ENCODE data around the gene NMT2. TPM values are rescaled to one million over a fixed set of nuclear protein-coding genes. Genes with fewer than 3 reads are reported as not detected.
"Not testable (repeated sequence)": the region's sequence is repeated elsewhere in the genome, so short reads cannot be mapped to it uniquely, and the experiment has no call there.

The NMT2 gene
- total RNA-seq (17.8 TPM), polyA plus RNA-seq (ENCODE audit: insufficient read depth in 1 of 8, insufficient read length in 8 of 8, low replicate concordance in 1 of 8) (10 to 100 TPM; 15.2 to 21.3 (median 16.3) TPM)
- long read RNA-seq, donor 1, partial matches to known transcripts = 0 of 1 reads
- long read RNA-seq, donor 1, other reads (novel, unspliced or antisense) = 0 of 1 reads
- long read RNA-seq, donor 2 = 0 reads
- long read RNA-seq, donor 3, partial matches to known transcripts = 0 of 3 reads
- long read RNA-seq, donor 3, other reads (novel, unspliced or antisense) = 0 of 3 reads
- long read RNA-seq, donor 4 = 0 reads
- long read RNA-seq, donor 5, partial matches to known transcripts = 0 of 2 reads
- long read RNA-seq, donor 5, other reads (novel, unspliced or antisense) = 0 of 2 reads
- long read RNA-seq, donor 6, partial matches to known transcripts = 0 of 5 reads
- long read RNA-seq, donor 6, other reads (novel, unspliced or antisense) = 0 of 5 reads
- long read RNA-seq, donor 7, partial matches to known transcripts = 0 of 2 reads
- long read RNA-seq, donor 7, other reads (novel, unspliced or antisense) = 0 of 2 reads
- long read RNA-seq, donor 8, partial matches to known transcripts = 0 of 3 reads
- long read RNA-seq, donor 8, other reads (novel, unspliced or antisense) = 0 of 3 reads
- long read RNA-seq, donor 9, partial matches to known transcripts = 0 of 2 reads
- long read RNA-seq, donor 9, other reads (novel, unspliced or antisense) = 0 of 2 reads
- long read RNA-seq, donor 10, partial matches to known transcripts = 0 of 3 reads
- long read RNA-seq, donor 10, other reads (novel, unspliced or antisense) = 0 of 3 reads
- long read RNA-seq, donor 11, partial matches to known transcripts = 0 of 2 reads
- long read RNA-seq, donor 11, other reads (novel, unspliced or antisense) = 0 of 2 reads

- peak; percentile 94 for DNase-seq
- Histone ChIP-seq H3K9me3 (replicated peaks; ENCODE audit: control insufficient read depth, low read depth, low read length) (no peaks in the 10 kb centered on the region), H3K36me3 (ENCODE audit: control insufficient read depth, insufficient read depth, low read length) (no peaks in the 10 kb centered on the region), H3K4me3 (ENCODE audit: low read length) (peak within 1 kb of the TSS; percentile 78), H3K27ac (ENCODE audit: low read length) (peak within 1 kb of the TSS; percentile 81), H3K4me1 (ENCODE audit: control insufficient read depth, insufficient read depth, low read length) (peaks cover 24% of the 10 kb centered on the region), H3K27me3 (ENCODE audit: control insufficient read depth, insufficient read depth, low read length) (no peaks in the 10 kb centered on the region)
- WGBS (ENCODE audit: insufficient coverage) = under 1% methylated on average over 34 of the region's 70 CpGs
Measured at GRCh38 chr10:15168291-15168785, at the start of gene NMT2. TSS of gene NMT2 (minus strand) at chr10:15168693. CDS start at chr10:15168612, 81 bp downstream.

- H3K27me3 ChIP-seq (ENCODE audit: control insufficient read depth, insufficient read depth, low read length) = no peaks in the 10 kb centered on the region
- WGBS (ENCODE audit: insufficient coverage) = no CpG with 5 or more reads among the region's 6 CpGs
- H3K36me3 ChIP-seq (ENCODE audit: control insufficient read depth, insufficient read depth, low read length) = peaks cover 23% of the 10 kb centered on the region
- no peak overlapping the region for H3K27ac ChIP-seq (ENCODE audit: low read length)
- no peak for DNase-seq
- H3K4me1 ChIP-seq (ENCODE audit: control insufficient read depth, insufficient read depth, low read length) = peaks cover 8% of the 10 kb centered on the region
- H3K9me3 ChIP-seq (replicated peaks; ENCODE audit: control insufficient read depth, low read depth, low read length) = no peaks in the 10 kb centered on the region
- no peak overlapping the region for H3K4me3 ChIP-seq (ENCODE audit: low read length)
Measured at GRCh38 chr10:15216700-15217099, 48.2 kb upstream of the NMT2 start.

- Histone ChIP-seq H3K4me1 (ENCODE audit: control insufficient read depth, insufficient read depth, low read length) (peaks cover 3% of the 10 kb centered on the region), H3K27me3 (ENCODE audit: control insufficient read depth, insufficient read depth, low read length) (no peaks in the 10 kb centered on the region), H3K4me3 (ENCODE audit: low read length) (no peak overlapping the region), H3K36me3 (ENCODE audit: control insufficient read depth, insufficient read depth, low read length) (peaks cover 26% of the 10 kb centered on the region), H3K27ac (ENCODE audit: low read length) (no peak overlapping the region), H3K9me3 (replicated peaks; ENCODE audit: control insufficient read depth, low read depth, low read length) (no peaks in the 10 kb centered on the region)
- 85% methylated on average over 10 of the region's 17 CpGs for WGBS (ENCODE audit: insufficient coverage)
- no peak for DNase-seq
Measured at GRCh38 chr10:15214237-15214636, 45.7 kb upstream of the NMT2 start.

GRCh38 chr10:15213461-15213861 is 45.0 kb upstream of the NMT2 start:
- Histone ChIP-seq H3K4me3 (ENCODE audit: low read length) (no peak overlapping the region), H3K27me3 (ENCODE audit: control insufficient read depth, insufficient read depth, low read length) (no peaks in the 10 kb centered on the region), H3K36me3 (ENCODE audit: control insufficient read depth, insufficient read depth, low read length) (peaks cover 26% of the 10 kb centered on the region), H3K27ac (ENCODE audit: low read length) (no peak overlapping the region), H3K4me1 (ENCODE audit: control insufficient read depth, insufficient read depth, low read length) (peaks cover 3% of the 10 kb centered on the region), H3K9me3 (replicated peaks; ENCODE audit: control insufficient read depth, low read depth, low read length) (no peaks in the 10 kb centered on the region)
- no peak for DNase-seq
- WGBS (ENCODE audit: insufficient coverage) = 93% methylated on average over 14 of the region's 18 CpGs

DNA sequence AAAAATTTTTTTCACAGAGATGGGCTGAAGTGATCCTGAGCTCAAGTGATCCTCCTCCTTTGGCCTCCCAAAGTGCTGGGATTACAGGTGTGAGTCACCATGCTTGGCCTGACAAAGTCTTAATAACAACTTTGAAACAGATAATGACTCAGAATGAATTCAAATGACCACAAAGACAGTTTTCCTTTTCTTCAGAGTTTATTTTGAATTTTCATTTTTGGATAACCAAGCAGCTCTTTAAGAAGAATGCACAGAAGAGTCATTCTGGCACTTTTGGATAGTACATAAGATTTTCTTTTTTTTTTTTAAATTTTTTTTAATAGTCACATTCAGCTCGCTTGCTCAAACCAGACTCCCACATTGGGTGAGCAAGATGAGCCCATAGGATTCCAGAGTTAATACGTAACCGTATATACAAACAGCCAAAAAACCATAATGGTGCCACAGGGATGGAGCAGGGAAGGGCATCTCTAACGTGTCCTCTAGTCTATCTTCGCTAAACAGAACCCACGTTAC is 43.0 kb upstream of the NMT2 start:
- DNase-seq = no peak
- H3K4me3 ChIP-seq (ENCODE audit: low read length) = no peak overlapping the region
- no peaks in the 10 kb centered on the region for H3K27me3 ChIP-seq (ENCODE audit: control insufficient read depth, insufficient read depth, low read length)
- 100% methylated on average over 2 of the region's 6 CpGs for whole genome bisulfite sequencing (ENCODE audit: insufficient coverage)
- no peak overlapping the region for H3K27ac ChIP-seq (ENCODE audit: low read length)
- peaks cover 29% of the 10 kb centered on the region for H3K36me3 ChIP-seq (ENCODE audit: control insufficient read depth, insufficient read depth, low read length)
- H3K4me1 ChIP-seq (ENCODE audit: control insufficient read depth, insufficient read depth, low read length) = peaks cover 3% of the 10 kb centered on the region
- no peaks in the 10 kb centered on the region for H3K9me3 ChIP-seq (replicated peaks; ENCODE audit: control insufficient read depth, low read depth, low read length)

DNA sequence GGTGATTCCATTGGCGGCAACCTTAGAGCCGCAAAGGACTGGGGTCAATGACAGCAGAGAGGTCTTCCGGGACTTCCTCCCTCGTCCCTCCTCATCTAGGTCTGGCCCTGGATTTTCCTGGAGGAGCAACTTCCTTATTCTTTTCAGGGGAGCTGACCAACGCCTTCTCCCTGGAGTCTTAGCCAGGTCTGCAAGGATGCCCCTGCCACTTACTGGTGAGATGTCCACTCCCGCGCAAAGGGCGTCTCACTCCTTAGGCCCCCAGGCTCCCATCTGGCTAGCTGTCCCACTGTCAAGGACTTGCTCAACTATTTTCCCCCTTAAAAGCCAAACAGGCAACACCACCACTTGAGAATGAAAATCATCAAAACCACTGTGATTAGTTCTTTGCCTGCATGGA is 42.0 kb upstream of the NMT2 start:
- no peaks in the 10 kb centered on the region for H3K27me3 ChIP-seq (ENCODE audit: control insufficient read depth, insufficient read depth, low read length)
- H3K4me1 ChIP-seq (ENCODE audit: control insufficient read depth, insufficient read depth, low read length) = peaks cover 3% of the 10 kb centered on the region
- no peaks in the 10 kb centered on the region for H3K9me3 ChIP-seq (replicated peaks; ENCODE audit: control insufficient read depth, low read depth, low read length)
- H3K4me3 ChIP-seq (ENCODE audit: low read length) = no peak overlapping the region
- peaks cover 29% of the 10 kb centered on the region for H3K36me3 ChIP-seq (ENCODE audit: control insufficient read depth, insufficient read depth, low read length)
- no peak overlapping the region for H3K27ac ChIP-seq (ENCODE audit: low read length)
- DNase-seq = no peak
- 85% methylated on average over 8 of the region's 8 CpGs for WGBS (ENCODE audit: insufficient coverage)

DNA sequence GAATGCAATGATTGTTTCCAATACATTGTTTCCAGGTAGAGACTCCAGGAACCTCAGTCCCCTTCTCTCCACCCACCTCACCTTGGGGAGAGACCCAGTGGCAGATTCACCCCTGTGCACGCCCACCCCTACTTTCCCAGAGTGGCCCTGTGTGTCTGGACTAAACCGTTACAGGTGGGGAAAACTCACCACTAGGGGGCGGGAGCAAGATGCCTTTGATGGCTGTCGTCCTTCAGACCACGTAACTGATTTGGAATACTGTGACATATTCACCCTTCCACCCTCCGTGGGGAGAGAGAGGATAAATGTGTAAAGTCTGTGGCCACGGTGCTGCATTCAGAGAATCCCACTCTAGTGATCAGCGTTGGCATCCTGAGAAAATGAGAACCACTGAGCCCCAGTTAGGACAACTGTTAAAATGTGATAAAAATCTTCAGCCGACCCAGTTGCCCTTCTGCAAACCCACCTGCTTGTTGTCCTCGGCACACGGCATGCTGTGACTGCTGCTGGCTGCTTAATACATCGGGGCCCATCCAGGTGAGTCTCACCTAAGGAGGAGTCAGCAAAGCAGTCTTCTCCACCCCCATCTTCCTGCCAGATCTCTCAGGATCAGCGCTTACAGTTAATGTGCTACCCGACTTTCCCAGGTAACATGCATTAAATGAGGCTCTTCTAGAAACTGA is 41.5 kb upstream of the NMT2 start:
- Histone ChIP-seq H3K36me3 (ENCODE audit: control insufficient read depth, insufficient read depth, low read length) (peaks cover 29% of the 10 kb centered on the region), H3K4me3 (ENCODE audit: low read length) (no peak overlapping the region), H3K27ac (ENCODE audit: low read length) (no peak overlapping the region), H3K27me3 (ENCODE audit: control insufficient read depth, insufficient read depth, low read length) (no peaks in the 10 kb centered on the region), H3K9me3 (replicated peaks; ENCODE audit: control insufficient read depth, low read depth, low read length) (no peaks in the 10 kb centered on the region), H3K4me1 (ENCODE audit: control insufficient read depth, insufficient read depth, low read length) (peaks cover 3% of the 10 kb centered on the region)
- peak; percentile 82 for DNase-seq
- WGBS (ENCODE audit: insufficient coverage) = 33% methylated on average over 8 of the region's 14 CpGs

GRCh38 chr10:15208221-15208620 is 39.7 kb upstream of the NMT2 start:
- Histone ChIP-seq H3K27ac (ENCODE audit: low read length) (no peak overlapping the region), H3K4me1 (ENCODE audit: control insufficient read depth, insufficient read depth, low read length) (peaks cover 3% of the 10 kb centered on the region), H3K9me3 (replicated peaks; ENCODE audit: control insufficient read depth, low read depth, low read length) (no peaks in the 10 kb centered on the region), H3K36me3 (ENCODE audit: control insufficient read depth, insufficient read depth, low read length) (peaks cover 18% of the 10 kb centered on the region), H3K27me3 (ENCODE audit: control insufficient read depth, insufficient read depth, low read length) (no peaks in the 10 kb centered on the region), H3K4me3 (ENCODE audit: low read length) (no peak overlapping the region)
- 86% methylated on average over 1 of the region's 2 CpGs for WGBS (ENCODE audit: insufficient coverage)
- DNase-seq = no peak

DNA sequence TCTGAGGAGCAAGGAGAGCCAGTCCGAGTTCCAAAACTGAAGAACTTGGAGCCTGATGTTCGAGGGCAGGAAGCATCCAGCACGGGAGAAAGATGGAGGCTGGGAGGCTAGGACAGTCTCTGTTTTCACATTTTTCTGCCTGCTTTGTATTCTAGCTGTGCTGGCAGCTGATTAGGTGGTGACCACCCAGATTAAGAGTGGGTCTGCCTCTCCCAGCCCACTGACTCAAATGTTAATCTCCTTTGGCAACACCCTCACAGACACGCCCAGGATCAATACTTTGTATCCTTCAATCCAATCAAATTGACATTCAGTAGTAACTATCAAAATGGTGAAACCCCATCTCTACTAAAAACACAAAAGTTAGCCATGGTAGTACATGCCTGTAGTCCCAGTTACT is 38.9 kb upstream of the NMT2 start:
- peaks cover 11% of the 10 kb centered on the region for H3K36me3 ChIP-seq (ENCODE audit: control insufficient read depth, insufficient read depth, low read length)
- H3K4me3 ChIP-seq (ENCODE audit: low read length); DNase-seq; H3K9me3 ChIP-seq (replicated peaks; ENCODE audit: control insufficient read depth, low read depth, low read length); H3K4me1 ChIP-seq (ENCODE audit: control insufficient read depth, insufficient read depth, low read length); H3K27me3 ChIP-seq (ENCODE audit: control insufficient read depth, insufficient read depth, low read length); H3K27ac ChIP-seq (ENCODE audit: low read length): not testable (repeated sequence)
- 67% methylated on average over 1 of the region's 4 CpGs for whole genome bisulfite sequencing (ENCODE audit: insufficient coverage)
